Panc1 (cell line): ENCODE results near the gene ZBTB48.

Experiments used
- SIN3A ChIP-seq: IDR thresholded peaks from 2 replicates; pipeline ENCODE4 v1.6.1; 2012; ENCODE audit warnings: low read depth, mild to moderate bottlenecking, low read length, moderate library complexity, borderline replicate concordance; ENCODE audit not compliant: insufficient read depth
- TCF7L2 ChIP-seq: IDR thresholded peaks from 2 replicates; pipeline ENCODE4 v1.6.1; 2011; ENCODE audit warnings: mild to moderate bottlenecking, low read depth, low read length, inconsistent platforms
- TF ChIP-seq, protein P1 (sequence below): fragments of 450-650 bp; IDR thresholded peaks from 2 replicates; pipeline ENCODE4 v1.5.1; 2017; ENCODE audit warnings: mild to moderate bottlenecking
- TF ChIP-seq, protein P2 (sequence below), 2 experiments: IDR thresholded peaks; 2 replicates each; pipeline ENCODE4 v1.6.1; 2011 to 2012; ENCODE audit warnings: low read depth in 2 of 2, control low read depth in 1 of 2, low read length in 1 of 2, mild to moderate bottlenecking in 1 of 2, moderate library complexity in 1 of 2; ENCODE audit not compliant: insufficient read depth in 1 of 2

DNA sequence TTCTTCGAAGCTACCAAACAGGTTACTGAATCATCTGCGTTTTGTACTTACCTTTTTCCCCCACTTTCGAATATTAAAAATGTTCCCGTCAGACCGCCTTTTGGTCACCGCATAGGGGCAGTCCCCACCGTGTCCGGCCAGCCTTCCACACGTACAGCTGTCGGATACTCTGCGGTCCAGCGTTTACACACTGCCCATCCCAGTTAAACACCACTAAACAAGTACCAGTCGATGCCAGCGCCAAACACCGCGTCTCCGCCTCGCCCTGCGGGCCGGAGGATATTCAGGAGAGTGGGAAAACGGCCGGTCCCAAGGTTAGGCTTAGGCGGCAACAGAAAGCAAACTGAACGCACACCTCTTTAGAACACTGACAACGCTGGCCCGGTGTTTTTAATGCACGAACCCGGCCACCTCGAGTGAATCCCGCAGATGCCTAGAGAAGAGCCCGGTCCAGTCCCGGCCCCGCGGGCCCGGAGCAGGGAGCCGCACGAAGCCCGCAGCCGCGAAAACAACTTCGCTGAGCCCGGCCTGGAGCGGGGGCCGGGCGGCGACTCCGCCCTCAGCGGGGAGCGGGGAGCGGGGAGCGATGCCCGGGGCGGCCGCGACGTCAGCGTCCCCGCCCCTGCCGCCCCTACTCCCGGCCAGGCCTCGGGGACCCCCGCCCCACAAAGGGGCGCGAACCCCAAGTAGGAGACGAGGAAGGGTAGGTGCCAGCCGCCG is 33.0 kb downstream of the ZBTB48 start:
- TF ChIP-seq, protein P1, sequence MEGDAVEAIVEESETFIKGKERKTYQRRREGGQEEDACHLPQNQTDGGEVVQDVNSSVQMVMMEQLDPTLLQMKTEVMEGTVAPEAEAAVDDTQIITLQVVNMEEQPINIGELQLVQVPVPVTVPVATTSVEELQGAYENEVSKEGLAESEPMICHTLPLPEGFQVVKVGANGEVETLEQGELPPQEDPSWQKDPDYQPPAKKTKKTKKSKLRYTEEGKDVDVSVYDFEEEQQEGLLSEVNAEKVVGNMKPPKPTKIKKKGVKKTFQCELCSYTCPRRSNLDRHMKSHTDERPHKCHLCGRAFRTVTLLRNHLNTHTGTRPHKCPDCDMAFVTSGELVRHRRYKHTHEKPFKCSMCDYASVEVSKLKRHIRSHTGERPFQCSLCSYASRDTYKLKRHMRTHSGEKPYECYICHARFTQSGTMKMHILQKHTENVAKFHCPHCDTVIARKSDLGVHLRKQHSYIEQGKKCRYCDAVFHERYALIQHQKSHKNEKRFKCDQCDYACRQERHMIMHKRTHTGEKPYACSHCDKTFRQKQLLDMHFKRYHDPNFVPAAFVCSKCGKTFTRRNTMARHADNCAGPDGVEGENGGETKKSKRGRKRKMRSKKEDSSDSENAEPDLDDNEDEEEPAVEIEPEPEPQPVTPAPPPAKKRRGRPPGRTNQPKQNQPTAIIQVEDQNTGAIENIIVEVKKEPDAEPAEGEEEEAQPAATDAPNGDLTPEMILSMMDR = no peak
- TF ChIP-seq, protein P2, sequence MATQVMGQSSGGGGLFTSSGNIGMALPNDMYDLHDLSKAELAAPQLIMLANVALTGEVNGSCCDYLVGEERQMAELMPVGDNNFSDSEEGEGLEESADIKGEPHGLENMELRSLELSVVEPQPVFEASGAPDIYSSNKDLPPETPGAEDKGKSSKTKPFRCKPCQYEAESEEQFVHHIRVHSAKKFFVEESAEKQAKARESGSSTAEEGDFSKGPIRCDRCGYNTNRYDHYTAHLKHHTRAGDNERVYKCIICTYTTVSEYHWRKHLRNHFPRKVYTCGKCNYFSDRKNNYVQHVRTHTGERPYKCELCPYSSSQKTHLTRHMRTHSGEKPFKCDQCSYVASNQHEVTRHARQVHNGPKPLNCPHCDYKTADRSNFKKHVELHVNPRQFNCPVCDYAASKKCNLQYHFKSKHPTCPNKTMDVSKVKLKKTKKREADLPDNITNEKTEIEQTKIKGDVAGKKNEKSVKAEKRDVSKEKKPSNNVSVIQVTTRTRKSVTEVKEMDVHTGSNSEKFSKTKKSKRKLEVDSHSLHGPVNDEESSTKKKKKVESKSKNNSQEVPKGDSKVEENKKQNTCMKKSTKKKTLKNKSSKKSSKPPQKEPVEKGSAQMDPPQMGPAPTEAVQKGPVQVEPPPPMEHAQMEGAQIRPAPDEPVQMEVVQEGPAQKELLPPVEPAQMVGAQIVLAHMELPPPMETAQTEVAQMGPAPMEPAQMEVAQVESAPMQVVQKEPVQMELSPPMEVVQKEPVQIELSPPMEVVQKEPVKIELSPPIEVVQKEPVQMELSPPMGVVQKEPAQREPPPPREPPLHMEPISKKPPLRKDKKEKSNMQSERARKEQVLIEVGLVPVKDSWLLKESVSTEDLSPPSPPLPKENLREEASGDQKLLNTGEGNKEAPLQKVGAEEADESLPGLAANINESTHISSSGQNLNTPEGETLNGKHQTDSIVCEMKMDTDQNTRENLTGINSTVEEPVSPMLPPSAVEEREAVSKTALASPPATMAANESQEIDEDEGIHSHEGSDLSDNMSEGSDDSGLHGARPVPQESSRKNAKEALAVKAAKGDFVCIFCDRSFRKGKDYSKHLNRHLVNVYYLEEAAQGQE (IDR thresholded peaks at IDR 0.05; ENCODE audit: insufficient read depth in 1 of 2, low read depth in 2 of 2, low read length in 1 of 2) = no peak
- TF ChIP-seq TCF7L2 (no peak), SIN3A (peak; percentile 73)
